Caco-2 (cell line): Measurements from ENCODE around the gene ADA. TPM values are rescaled to one million over a fixed set of nuclear protein-coding genes. Genes with fewer than 3 reads are reported as not detected.
"Not testable (repeated sequence)": the region's sequence is repeated elsewhere in the genome, so short reads cannot be mapped to it uniquely, and the experiment has no call there.

Experiments used
- BruUV-seq: library from RNA; stranded (reverse); fragments of 400-500 nt; replicated peaks from 2 replicates; lab custom pipeline; 2021; lab: Mats Ljungman, UMichigan
- CTCF ChIA-PET: fragments of 300-600 bp; sonication (Branson Sonifier 250); formaldehyde crosslinking; loops from one replicate; lab custom pipeline; 2022; ENCODE audit warnings: antibody characterized with exemption; lab: Charles Lee
- POLR2A ChIA-PET: fragments of 300-600 bp; sonication (Branson Sonifier 250); formaldehyde crosslinking; loops from one replicate; lab custom pipeline; 2022; ENCODE audit warnings: antibody characterized with exemption; lab: Charles Lee
- DNase-seq, 2 experiments: peaks; one replicate each; pipeline versions ENCODE4 v3.0.0 to v3.0.0-alpha.2; 2020 to 2022
- H3K27me3 ChIP-seq: replicated peaks from 2 replicates; pipeline ENCODE4 v1.6.0; 2011; ENCODE audit warnings: low read length; ENCODE audit not compliant: control insufficient read depth, insufficient read depth
- H3K36me3 ChIP-seq: 2 replicates; pipeline ENCODE4 v1.5.1; 2011; ENCODE audit warnings: low read length; ENCODE audit not compliant: control insufficient read depth, insufficient read depth
- H3K4me1 ChIP-seq: fragments of 250-450 bp; sonication (Bioruptor Pico); 2 replicates; pipeline ENCODE4 v1.5.1; 2020; ENCODE audit warnings: mild to moderate bottlenecking
- H3K4me3 ChIP-seq: 2 replicates; pipeline ENCODE4 v1.5.1; 2011; ENCODE audit warnings: low read depth, mild to moderate bottlenecking, control low read depth, low read length
- H3K9me3 ChIP-seq: fragments of 250-450 bp; sonication (Bioruptor Pico); 2 replicates; pipeline ENCODE4 v1.5.1; 2020; ENCODE audit warnings: mild to moderate bottlenecking, moderate library complexity
- H3K27ac Mint-ChIP-seq: one replicate; pipeline ENCODE4 v1.8.0; 2022; ENCODE audit warnings: mixed read lengths; ENCODE audit not compliant: unreplicated experiment
- H3K27me3 Mint-ChIP-seq: one replicate; pipeline ENCODE4 v1.8.0; 2022; ENCODE audit warnings: mixed read lengths; ENCODE audit not compliant: insufficient read depth, unreplicated experiment
- H3K36me3 Mint-ChIP-seq: one replicate; pipeline ENCODE4 v1.8.0; 2022; ENCODE audit warnings: mild to moderate bottlenecking, mixed read lengths; ENCODE audit not compliant: insufficient read depth, unreplicated experiment
- H3K4me1 Mint-ChIP-seq: one replicate; pipeline ENCODE4 v1.8.0; 2022; ENCODE audit warnings: low read depth, mixed read lengths; ENCODE audit not compliant: unreplicated experiment
- H3K4me3 Mint-ChIP-seq: one replicate; pipeline ENCODE4 v1.8.0; 2022; ENCODE audit warnings: mild to moderate bottlenecking, moderate library complexity, mixed read lengths; ENCODE audit not compliant: unreplicated experiment
- H3K9me3 Mint-ChIP-seq: one replicate; pipeline ENCODE4 v1.8.0; 2022; ENCODE audit warnings: mixed read lengths; ENCODE audit not compliant: unreplicated experiment
- CTCF ChIP-seq, 2 experiments: fragments of 200-600 bp in 1 of 2; IDR thresholded peaks; 1 replicate in 1 of 2; 2 replicates in 1 of 2; pipeline versions ENCODE4 v1.5.1 to v1.8.0; 2011 to 2022; ENCODE audit warnings: antibody characterized with exemption in 1 of 2, control low read depth in 1 of 2, inconsistent platforms in 1 of 2, low read depth in 1 of 2, low read length in 1 of 2, mild to moderate bottlenecking in 1 of 2, moderate library complexity in 1 of 2; ENCODE audit not compliant: insufficient read depth in 1 of 2, severe bottlenecking in 1 of 2, unreplicated experiment in 1 of 2
- intact Hi-C: fragments of 100-400 bp; cut with micrococcal nuclease; formaldehyde crosslinking; loops from one replicate; pipeline ENCODE4 v1.10.0; 2022; ENCODE audit not compliant: unreplicated experiment
- total RNA-seq: library from RNA; stranded (reverse); gene quantifications from 2 replicates; pipeline ENCODE4 v1.2.3, GENCODE V29; 2022

The ADA gene
- total RNA-seq, 1 experiment from 2014 or later, result 21.1 TPM

GRCh38 chr20:44681796-44682566 is 30.5 kb upstream of the ADA start:
- ChIA-PET CTCF (interaction anchor here (1.6 to 5.5 kb wide), 6 partner anchors 16 to 206 kb away, joined by 3 to 132 read pairs (median 8); partner anchors contain the start of genes KCNK15 and TTPAL), POLR2A (no interaction called here)
- Histone ChIP-seq H3K27me3 (no peaks in the 10 kb centered on the region), H3K4me3 (no peak overlapping the region), H3K4me1 (peaks cover 35% of the 10 kb centered on the region), H3K36me3 (no peaks in the 10 kb centered on the region), H3K9me3 (no peaks in the 10 kb centered on the region)
- Mint-ChIP-seq H3K4me3 (no peak overlapping the region), H3K9me3 (no peaks in the 10 kb centered on the region), H3K36me3 (peaks cover 6% of the 10 kb centered on the region), H3K4me1 (peaks cover 32% of the 10 kb centered on the region), H3K27me3 (no peaks in the 10 kb centered on the region), H3K27ac (no peak overlapping the region)
- no peak for TF ChIP-seq CTCF (IDR thresholded peaks at IDR 0.05; ENCODE audit: insufficient read depth in 1 of 2, low read depth in 1 of 2, low read length in 1 of 2, severe bottlenecking in 1 of 2, unreplicated experiment in 1 of 2)
- BruUV-seq, result no TSS peak
- intact Hi-C loops, result no loop called here
- no peak for DNase-seq

GRCh38 chr20:44678990-44679611 is 27.6 kb upstream of the ADA start:
- ChIA-PET POLR2A (interaction anchor here (0.5 kb wide), 1 partner anchor 281 kb away, joined by 3 read pairs; the partner anchor contains the start of gene TOMM34), CTCF (interaction anchor here (1.2 to 1.5 kb wide), 2 partner anchors 15 to 27 kb away, joined by 4 to 5 read pairs; no protein-coding TSS in a partner anchor)
- intact Hi-C loops, result loop anchor here (1.0 kb wide), 1 partner anchor 27 kb away; no protein-coding TSS in a partner anchor
- H3K9me3 Mint-ChIP-seq, result no peaks in the 10 kb centered on the region
- no peaks in the 10 kb centered on the region for H3K27me3 ChIP-seq
- peaks cover 28% of the 10 kb centered on the region for H3K4me1 ChIP-seq
- no peaks in the 10 kb centered on the region for H3K9me3 ChIP-seq
- peaks cover 17% of the 10 kb centered on the region for H3K4me1 Mint-ChIP-seq
- BruUV-seq, result no TSS peak
- TF ChIP-seq CTCF (IDR thresholded peaks at IDR 0.05; ENCODE audit: insufficient read depth in 1 of 2, low read depth in 1 of 2, low read length in 1 of 2, severe bottlenecking in 1 of 2, unreplicated experiment in 1 of 2), result no peak
- no peak overlapping the region for H3K4me3 ChIP-seq
- H3K36me3 Mint-ChIP-seq, result no peaks in the 10 kb centered on the region
- H3K4me3 Mint-ChIP-seq, result no peak overlapping the region
- no peak for DNase-seq
- H3K27ac Mint-ChIP-seq, result peak overlapping the region; percentile 63
- H3K36me3 ChIP-seq, result no peaks in the 10 kb centered on the region
- no peaks in the 10 kb centered on the region for H3K27me3 Mint-ChIP-seq

- peaks cover 10% of the 10 kb centered on the region for H3K4me1 Mint-ChIP-seq
- intact Hi-C loops, result loop anchor here (1.0 kb wide), 1 partner anchor 26 kb away; no protein-coding TSS in a partner anchor
- H3K4me3 ChIP-seq, result no peak overlapping the region
- no peak for TF ChIP-seq CTCF (IDR thresholded peaks at IDR 0.05; ENCODE audit: insufficient read depth in 1 of 2, low read depth in 1 of 2, low read length in 1 of 2, severe bottlenecking in 1 of 2, unreplicated experiment in 1 of 2)
- CTCF ChIA-PET, result interaction anchor here (1.2 to 1.5 kb wide), 2 partner anchors 14 to 26 kb away, joined by 4 to 5 read pairs; no protein-coding TSS in a partner anchor
- H3K4me1 ChIP-seq, result peaks cover 28% of the 10 kb centered on the region
- no peaks in the 10 kb centered on the region for H3K9me3 ChIP-seq
- POLR2A ChIA-PET, result no interaction called here
- H3K4me3 Mint-ChIP-seq, result peak overlapping the region; percentile 1
- no TSS peak for BruUV-seq
- H3K27me3 ChIP-seq, result no peaks in the 10 kb centered on the region
- no peaks in the 10 kb centered on the region for H3K36me3 Mint-ChIP-seq
- peak; percentile 83 to 92 for DNase-seq
- no peaks in the 10 kb centered on the region for H3K27me3 Mint-ChIP-seq
- H3K36me3 ChIP-seq, result no peaks in the 10 kb centered on the region
- peak overlapping the region; percentile 63 for H3K27ac Mint-ChIP-seq
- no peaks in the 10 kb centered on the region for H3K9me3 Mint-ChIP-seq
Measured at GRCh38 chr20:44678242-44678641, 26.7 kb upstream of the ADA start.

GRCh38 chr20:44672318-44672902 is 20.9 kb upstream of the ADA start:
- H3K27ac Mint-ChIP-seq, H3K9me3 Mint-ChIP-seq, POLR2A ChIA-PET, H3K27me3 ChIP-seq, H3K27me3 Mint-ChIP-seq, H3K9me3 ChIP-seq, intact Hi-C loops, H3K4me3 ChIP-seq, H3K36me3 ChIP-seq, DNase-seq, H3K4me3 Mint-ChIP-seq, H3K36me3 Mint-ChIP-seq, BruUV-seq, H3K4me1 Mint-ChIP-seq: not testable (repeated sequence)
- peaks cover 11% of the 10 kb centered on the region; the same call in 1 of the 2 replicates for H3K4me1 ChIP-seq
- CTCF ChIA-PET, result interaction anchor here (1.1 kb wide), 1 partner anchor 13 kb away, joined by 3 read pairs; no protein-coding TSS in a partner anchor
